SU-DHL-6 (cell line): ENCODE measurements around the gene C1QC.

ENCODE experiments used
- H2AFZ ChIP-seq: fragments of 200-600 bp; sonication (generic); 2 replicates; pipeline ENCODE4 v1.6.1; 2014; ENCODE audit warnings: low read depth, mild to moderate bottlenecking, moderate library complexity, mixed read lengths, antibody characterized with exemption, low read length; ENCODE audit not compliant: severe bottlenecking
- H3F3A ChIP-seq: fragments of 200-600 bp; shearing (Covaris generic); 2 replicates; pipeline ENCODE4 v1.6.0; 2016; ENCODE audit warnings: antibody characterized with exemption, mild to moderate bottlenecking; ENCODE audit not compliant: insufficient read depth
- H3K27ac ChIP-seq: fragments of 200-600 bp; sonication (generic); 2 replicates; pipeline ENCODE4 v1.5.1; 2016; ENCODE audit warnings: low read depth, mild to moderate bottlenecking, low read length, moderate library complexity, mixed read lengths
- H3K27me3 ChIP-seq: fragments of 200-600 bp; sonication (generic), shearing (Covaris generic); 2 replicates; pipeline ENCODE4 v1.6.0; 2014; ENCODE audit warnings: mild to moderate bottlenecking, low read length
- H3K36me3 ChIP-seq: fragments of 200-600 bp; sonication (generic); 2 replicates; pipeline ENCODE4 v1.6.1; 2014; ENCODE audit warnings: mild to moderate bottlenecking, low read length, mixed read lengths
- H3K4me2 ChIP-seq: fragments of 300-600, 200-600 bp; shearing (Covaris generic), sonication (generic); 2 replicates; pipeline ENCODE4 v1.6.0; 2014; ENCODE audit warnings: low read length, low read depth, mild to moderate bottlenecking; ENCODE audit not compliant: poor library complexity, severe bottlenecking
- H3K4me3 ChIP-seq: fragments of 200-600 bp; sonication (generic); 2 replicates; pipeline ENCODE4 v1.5.1; 2014; ENCODE audit warnings: antibody characterized with exemption, low read length, mild to moderate bottlenecking, mixed read lengths; ENCODE audit not compliant: insufficient read depth, poor library complexity, severe bottlenecking
- H3K79me2 ChIP-seq: fragments of 200-600 bp; sonication (generic); 2 replicates; pipeline ENCODE4 v1.6.1; 2014; ENCODE audit warnings: mild to moderate bottlenecking, low read length, moderate library complexity; ENCODE audit not compliant: insufficient read depth
- H3K9ac ChIP-seq: fragments of 200-600 bp; sonication (generic); 2 replicates; pipeline ENCODE4 v1.7.0; 2014; ENCODE audit warnings: mild to moderate bottlenecking, low read length
- H3K9me2 ChIP-seq: fragments of 200-600 bp; sonication (generic); replicated peaks from 2 replicates; pipeline ENCODE4 v1.6.1; 2014; ENCODE audit warnings: low read length; ENCODE audit not compliant: insufficient read depth
- H3K9me3 ChIP-seq: fragments of 200-600 bp; sonication (generic); 2 replicates; pipeline ENCODE4 v1.6.1; 2014; ENCODE audit warnings: low read length, mixed read lengths; ENCODE audit not compliant: insufficient read depth
- H4K20me1 ChIP-seq: fragments of 200-600 bp; sonication (generic); 2 replicates; pipeline ENCODE4 v1.6.1; 2014; ENCODE audit warnings: low read depth, mild to moderate bottlenecking, antibody characterized with exemption, low read length, moderate library complexity, mixed read lengths
- EZH2phosphoT487 ChIP-seq: fragments of 200-600 bp; sonication (generic), shearing (Covaris generic); conservative IDR thresholded peaks from 2 replicates; pipeline ENCODE4 v1.6.1; 2018; ENCODE audit warnings: mild to moderate bottlenecking, antibody characterized with exemption, low read length, moderate library complexity, mixed read lengths
- TF ChIP-seq, protein P1 (sequence below): fragments of 200-600 bp; sonication (generic); IDR thresholded peaks from one replicate; pipeline ENCODE4 v1.5.1; 2017; ENCODE audit warnings: antibody characterized with exemption, mild to moderate bottlenecking, low read length, moderate library complexity; ENCODE audit not compliant: insufficient read depth, poor library complexity, severe bottlenecking

C1QC gene

DNA sequence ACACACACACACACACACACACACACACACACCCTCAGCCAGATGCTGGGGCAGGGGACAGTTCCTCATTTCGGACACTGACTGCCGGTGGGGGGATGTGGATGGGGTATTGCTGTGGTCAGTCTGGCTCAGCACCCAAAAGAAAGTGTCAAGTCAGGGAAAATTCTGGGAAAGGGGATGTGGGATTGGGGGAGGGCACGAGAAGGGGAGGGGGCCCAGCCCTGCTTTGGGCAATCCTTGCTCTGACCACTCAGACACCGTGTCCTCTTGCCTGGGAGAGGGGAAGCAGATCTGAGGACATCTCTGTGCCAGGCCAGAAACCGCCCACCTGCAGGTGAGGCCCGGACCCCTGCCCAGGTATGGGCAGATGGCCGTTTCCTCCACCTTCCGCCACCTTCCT, at the start of gene C1QC:
Gene C1QC, plus strand, starts transcription at position 253 of the 400 bp plus-strand sequence. CDS start 391 bp downstream, outside the sequence.
- Histone ChIP-seq H3K79me2 (no peaks in the 10 kb centered on the region), H3K9me2 (no peaks in the 10 kb centered on the region), H3K4me3 (no peak within 1 kb of the TSS), H3F3A (no peaks in the 10 kb centered on the region), H3K9me3 (no peaks in the 10 kb centered on the region), H4K20me1 (no peaks in the 10 kb centered on the region), H3K9ac (no peak within 1 kb of the TSS), H3K36me3 (no peaks in the 10 kb centered on the region), H3K4me2 (no peak within 1 kb of the TSS), H2AFZ (no peak within 1 kb of the TSS), H3K27me3 (no peaks in the 10 kb centered on the region), H3K27ac (no peak within 1 kb of the TSS)
- TF ChIP-seq, protein P1, sequence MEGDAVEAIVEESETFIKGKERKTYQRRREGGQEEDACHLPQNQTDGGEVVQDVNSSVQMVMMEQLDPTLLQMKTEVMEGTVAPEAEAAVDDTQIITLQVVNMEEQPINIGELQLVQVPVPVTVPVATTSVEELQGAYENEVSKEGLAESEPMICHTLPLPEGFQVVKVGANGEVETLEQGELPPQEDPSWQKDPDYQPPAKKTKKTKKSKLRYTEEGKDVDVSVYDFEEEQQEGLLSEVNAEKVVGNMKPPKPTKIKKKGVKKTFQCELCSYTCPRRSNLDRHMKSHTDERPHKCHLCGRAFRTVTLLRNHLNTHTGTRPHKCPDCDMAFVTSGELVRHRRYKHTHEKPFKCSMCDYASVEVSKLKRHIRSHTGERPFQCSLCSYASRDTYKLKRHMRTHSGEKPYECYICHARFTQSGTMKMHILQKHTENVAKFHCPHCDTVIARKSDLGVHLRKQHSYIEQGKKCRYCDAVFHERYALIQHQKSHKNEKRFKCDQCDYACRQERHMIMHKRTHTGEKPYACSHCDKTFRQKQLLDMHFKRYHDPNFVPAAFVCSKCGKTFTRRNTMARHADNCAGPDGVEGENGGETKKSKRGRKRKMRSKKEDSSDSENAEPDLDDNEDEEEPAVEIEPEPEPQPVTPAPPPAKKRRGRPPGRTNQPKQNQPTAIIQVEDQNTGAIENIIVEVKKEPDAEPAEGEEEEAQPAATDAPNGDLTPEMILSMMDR = no peak
- no peak for TF ChIP-seq EZH2phosphoT487

DNA sequence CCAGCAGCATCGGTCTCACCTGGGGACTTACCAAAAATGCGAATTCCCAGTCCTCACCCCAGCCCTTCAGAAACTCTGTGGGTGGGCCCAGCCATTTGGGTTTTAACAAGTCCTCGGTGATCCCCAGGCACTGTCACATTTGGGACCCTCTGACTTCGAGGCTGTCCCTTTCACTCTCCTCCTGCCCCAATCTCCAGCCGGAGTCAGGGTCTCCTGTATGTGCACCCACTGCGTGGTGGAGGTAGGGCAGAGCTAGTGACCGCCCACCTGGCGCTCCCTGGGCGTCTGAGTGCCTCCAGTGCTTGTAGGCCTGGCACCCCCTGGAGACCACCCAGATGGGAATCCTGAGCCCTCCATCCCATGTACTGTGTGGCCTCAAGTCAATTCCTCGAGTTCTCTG, 49.0 kb upstream of the C1QC start:
- Histone ChIP-seq H3K4me2 (no peak overlapping the region), H3K36me3 (no peaks in the 10 kb centered on the region), H4K20me1 (no peaks in the 10 kb centered on the region), H3K9me2 (no peaks in the 10 kb centered on the region), H3F3A (no peaks in the 10 kb centered on the region), H3K27me3 (no peaks in the 10 kb centered on the region), H2AFZ (no peak overlapping the region), H3K9ac (no peak overlapping the region), H3K4me3 (no peak overlapping the region), H3K27ac (no peak overlapping the region), H3K9me3 (no peaks in the 10 kb centered on the region), H3K79me2 (no peaks in the 10 kb centered on the region)
- TF ChIP-seq, protein P1 = no peak
- no peak for TF ChIP-seq EZH2phosphoT487

DNA sequence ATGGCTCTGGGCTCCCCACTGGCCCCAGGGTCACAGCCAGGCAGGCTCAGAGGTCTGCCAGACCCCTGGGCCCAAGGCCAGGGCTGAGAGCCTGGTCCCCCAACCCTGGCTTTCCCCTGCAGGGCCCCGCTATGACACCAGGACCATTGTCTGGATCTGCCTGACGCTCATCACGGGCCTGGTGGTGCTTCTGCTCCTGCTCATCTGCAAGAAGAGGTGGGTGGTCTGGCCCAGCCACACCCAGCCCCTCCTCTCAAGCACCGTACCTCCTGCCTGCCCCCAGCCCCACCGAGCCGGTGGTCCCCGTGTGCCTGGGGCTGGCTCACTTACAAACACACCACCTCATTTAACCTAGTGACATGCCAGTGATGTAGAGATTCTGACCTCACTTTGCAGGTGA, 48.3 kb upstream of the C1QC start:
- H3K9ac ChIP-seq = no peak overlapping the region
- no peaks in the 10 kb centered on the region for H3K9me2 ChIP-seq
- H3K27ac ChIP-seq = no peak overlapping the region
- no peaks in the 10 kb centered on the region for H3K9me3 ChIP-seq
- no peaks in the 10 kb centered on the region for H3K27me3 ChIP-seq
- H4K20me1 ChIP-seq = no peaks in the 10 kb centered on the region
- no peaks in the 10 kb centered on the region for H3K36me3 ChIP-seq
- no peak overlapping the region for H2AFZ ChIP-seq
- TF ChIP-seq, protein P1 = no peak
- H3K4me3 ChIP-seq = no peak overlapping the region
- no peak overlapping the region for H3K4me2 ChIP-seq
- H3K79me2 ChIP-seq = no peaks in the 10 kb centered on the region
- H3F3A ChIP-seq = no peaks in the 10 kb centered on the region
